Glutamatergic neuron (in vitro differentiated cells): Measurements from ENCODE around the gene PFDN4. TPM values are rescaled to one million over a fixed set of nuclear protein-coding genes. Genes with fewer than 3 reads are reported as not detected.
"Not testable (repeated sequence)": the region's sequence is repeated elsewhere in the genome, so short reads cannot be mapped to it uniquely, and the experiment has no call there.

Experiments
- DNase-seq: peaks from one replicate; pipeline ENCODE4 v3.0.0; 2022
- H3K27ac Mint-ChIP-seq: one replicate; pipeline ENCODE4 v1.8.0; 2020; ENCODE audit warnings: mild to moderate bottlenecking, mixed read lengths, inconsistent platforms; ENCODE audit not compliant: unreplicated experiment
- H3K27me3 Mint-ChIP-seq: one replicate; pipeline ENCODE4 v1.8.0; 2020; ENCODE audit warnings: mild to moderate bottlenecking, moderate library complexity, mixed read lengths, inconsistent platforms; ENCODE audit not compliant: unreplicated experiment
- H3K36me3 Mint-ChIP-seq: one replicate; pipeline ENCODE4 v1.8.0; 2020; ENCODE audit warnings: mild to moderate bottlenecking, mixed read lengths, inconsistent platforms; ENCODE audit not compliant: unreplicated experiment
- H3K4me1 Mint-ChIP-seq: one replicate; pipeline ENCODE4 v1.8.0; 2020; ENCODE audit warnings: mild to moderate bottlenecking, low read depth, mixed read lengths, inconsistent platforms; ENCODE audit not compliant: unreplicated experiment
- H3K4me3 Mint-ChIP-seq: one replicate; pipeline ENCODE4 v1.8.0; 2020; ENCODE audit warnings: mild to moderate bottlenecking, mixed read lengths, inconsistent platforms; ENCODE audit not compliant: unreplicated experiment
- H3K9me3 Mint-ChIP-seq: one replicate; pipeline ENCODE4 v1.8.0; 2020; ENCODE audit warnings: mild to moderate bottlenecking, moderate library complexity, mixed read lengths, inconsistent platforms; ENCODE audit not compliant: unreplicated experiment
- total RNA-seq: library from RNA; stranded (reverse); fragmentation: NEBNext Ultra II Directional; extraction: Animal tissue kit (Norgen Biotek cat#: 25700); gene quantifications from one replicate; pipeline ENCODE4 v1.2.1, GENCODE V29; 2021; ENCODE audit not compliant: unreplicated experiment
- TF ChIP-seq, protein P1 (sequence below): fragments of 200-600 bp; sonication (generic); IDR thresholded peaks from one replicate; pipeline ENCODE4 v1.5.0; 2021; ENCODE audit not compliant: partially characterized antibody, unreplicated experiment

Gene PFDN4
- total RNA-seq, 1 donor from 2014 or later, result 51.6 TPM

- H3K27ac Mint-ChIP-seq, result no peak overlapping the region
Measured at GRCh38 chr20:54220722-54221121, 12.8 kb downstream of the PFDN4 start.

DNA sequence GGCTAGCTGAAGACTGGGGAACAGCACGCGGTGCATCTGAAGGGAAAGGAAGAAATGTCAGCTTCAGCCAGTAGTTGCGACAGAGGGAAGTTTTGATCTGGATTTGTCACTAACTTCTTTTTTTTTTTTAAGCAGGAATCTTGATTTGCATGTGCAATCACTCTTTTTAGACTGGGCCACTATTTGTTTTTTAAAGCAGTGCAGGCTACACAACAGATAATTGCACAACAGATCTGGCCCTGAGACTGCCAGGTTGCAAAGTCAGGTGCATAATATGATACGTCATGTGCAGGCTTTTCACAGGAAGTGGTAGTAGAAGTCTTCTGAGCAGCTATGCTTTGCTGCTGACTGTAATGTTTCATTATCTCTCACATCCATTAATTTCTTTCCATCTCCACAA is 13.5 kb downstream of the PFDN4 start:
- Mint-ChIP-seq H3K36me3 (no peaks in the 10 kb centered on the region), H3K4me1 (peaks cover 5% of the 10 kb centered on the region), H3K9me3 (peaks cover 6% of the 10 kb centered on the region), H3K4me3 (no peak overlapping the region), H3K27me3 (peaks cover 4% of the 10 kb centered on the region), H3K27ac (no peak overlapping the region)
- TF ChIP-seq, protein P1, sequence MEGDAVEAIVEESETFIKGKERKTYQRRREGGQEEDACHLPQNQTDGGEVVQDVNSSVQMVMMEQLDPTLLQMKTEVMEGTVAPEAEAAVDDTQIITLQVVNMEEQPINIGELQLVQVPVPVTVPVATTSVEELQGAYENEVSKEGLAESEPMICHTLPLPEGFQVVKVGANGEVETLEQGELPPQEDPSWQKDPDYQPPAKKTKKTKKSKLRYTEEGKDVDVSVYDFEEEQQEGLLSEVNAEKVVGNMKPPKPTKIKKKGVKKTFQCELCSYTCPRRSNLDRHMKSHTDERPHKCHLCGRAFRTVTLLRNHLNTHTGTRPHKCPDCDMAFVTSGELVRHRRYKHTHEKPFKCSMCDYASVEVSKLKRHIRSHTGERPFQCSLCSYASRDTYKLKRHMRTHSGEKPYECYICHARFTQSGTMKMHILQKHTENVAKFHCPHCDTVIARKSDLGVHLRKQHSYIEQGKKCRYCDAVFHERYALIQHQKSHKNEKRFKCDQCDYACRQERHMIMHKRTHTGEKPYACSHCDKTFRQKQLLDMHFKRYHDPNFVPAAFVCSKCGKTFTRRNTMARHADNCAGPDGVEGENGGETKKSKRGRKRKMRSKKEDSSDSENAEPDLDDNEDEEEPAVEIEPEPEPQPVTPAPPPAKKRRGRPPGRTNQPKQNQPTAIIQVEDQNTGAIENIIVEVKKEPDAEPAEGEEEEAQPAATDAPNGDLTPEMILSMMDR, result no peak
- DNase-seq, result no peak

More at GRCh38 chr20:54220722-54221121, 12.8 kb downstream of the PFDN4 start:
- Mint-ChIP-seq H3K4me1 (peaks cover 5% of the 10 kb centered on the region), H3K27me3 (peaks cover 4% of the 10 kb centered on the region), H3K36me3 (no peaks in the 10 kb centered on the region), H3K4me3 (no peak overlapping the region), H3K9me3 (peaks cover 6% of the 10 kb centered on the region)
- TF ChIP-seq, protein P1, result no peak
- no peak for DNase-seq

- H3K36me3 Mint-ChIP-seq, result no peaks in the 10 kb centered on the region
- H3K27me3 Mint-ChIP-seq, result peaks cover 4% of the 10 kb centered on the region
- no peak overlapping the region for H3K4me3 Mint-ChIP-seq
- peaks cover 5% of the 10 kb centered on the region for H3K4me1 Mint-ChIP-seq
- TF ChIP-seq, protein P1, result no peak
- H3K9me3 Mint-ChIP-seq, result peaks cover 5% of the 10 kb centered on the region
- no peak for DNase-seq
- H3K27ac Mint-ChIP-seq, result no peak overlapping the region
Measured at GRCh38 chr20:54221996-54222890, 14.4 kb downstream of the PFDN4 start.

DNA sequence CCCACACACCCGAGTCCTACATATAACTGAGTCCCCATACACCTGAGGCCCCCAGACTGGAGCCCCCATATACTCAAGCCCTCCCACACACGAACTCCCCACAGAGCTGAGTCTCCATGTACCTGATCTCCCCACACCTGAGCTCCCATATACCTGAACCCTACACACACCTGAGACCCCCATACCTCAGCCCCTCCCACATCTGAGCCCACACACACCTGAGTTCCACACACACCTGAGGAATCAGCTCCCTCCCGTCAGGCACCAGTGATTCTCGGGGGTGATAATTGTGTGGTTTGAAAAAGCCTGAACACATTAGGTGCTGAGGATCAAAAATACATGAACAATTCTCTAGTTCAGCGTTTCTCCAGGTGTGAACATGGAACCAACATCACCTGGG is 15.4 kb downstream of the PFDN4 start:
- Mint-ChIP-seq H3K4me3 (no peak overlapping the region), H3K4me1 (peaks cover 5% of the 10 kb centered on the region), H3K27ac (no peak overlapping the region), H3K9me3 (peaks cover 3% of the 10 kb centered on the region), H3K36me3 (no peaks in the 10 kb centered on the region), H3K27me3 (peaks cover 4% of the 10 kb centered on the region)
- no peak for DNase-seq
- TF ChIP-seq, protein P1, result no peak

DNA sequence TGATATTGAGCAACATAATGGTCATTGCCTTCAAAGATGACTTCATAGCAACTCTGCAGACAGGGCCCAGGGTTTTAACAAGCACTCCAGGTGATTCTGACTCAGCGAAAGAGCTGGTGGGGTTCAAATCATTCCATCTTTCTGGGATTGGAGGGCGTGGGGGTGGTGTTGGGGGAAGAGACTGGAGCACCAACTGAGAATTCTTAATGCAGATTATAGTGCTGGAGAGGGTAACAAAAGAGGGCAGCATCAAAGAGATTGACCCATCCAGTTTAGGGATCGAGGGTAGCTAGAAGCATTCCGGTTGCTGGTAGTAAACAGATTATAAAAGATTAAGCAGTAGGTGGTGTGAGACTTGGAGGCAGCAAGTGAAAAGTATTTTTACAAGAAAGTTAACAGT is 15.9 kb downstream of the PFDN4 start:
- no peak for DNase-seq
- H3K4me3 Mint-ChIP-seq, result no peak overlapping the region
- H3K36me3 Mint-ChIP-seq, result no peaks in the 10 kb centered on the region
- peaks cover 3% of the 10 kb centered on the region for H3K9me3 Mint-ChIP-seq
- H3K27me3 Mint-ChIP-seq, result peaks cover 4% of the 10 kb centered on the region
- TF ChIP-seq, protein P1, result no peak
- H3K4me1 Mint-ChIP-seq, result peaks cover 5% of the 10 kb centered on the region
- no peak overlapping the region for H3K27ac Mint-ChIP-seq

- H3K27ac Mint-ChIP-seq, H3K4me3 Mint-ChIP-seq, H3K27me3 Mint-ChIP-seq, H3K4me1 Mint-ChIP-seq, DNase-seq, H3K36me3 Mint-ChIP-seq, H3K9me3 Mint-ChIP-seq: not testable (repeated sequence)
Measured at GRCh38 chr20:54224642-54225041, 16.8 kb downstream of the PFDN4 start.
